WTC11 (cell line): ENCODE measurements around the gene CD109. TPM values are rescaled to one million over a fixed set of nuclear protein-coding genes. Genes with fewer than 3 reads are reported as not detected.

ENCODE experiments used
- ATF1 ChIP-seq: sonication (generic); formaldehyde crosslinking; IDR thresholded peaks from 2 replicates; pipeline ENCODE4 v1.8.1; 2023; ENCODE audit warnings: mild to moderate bottlenecking, moderate library complexity, missing genetic modification reagents
- CBFB ChIP-seq: sonication (generic); formaldehyde crosslinking; IDR thresholded peaks from 2 replicates; pipeline ENCODE4 v1.8.1; 2022; ENCODE audit warnings: mild to moderate bottlenecking, low read depth, missing genetic modification reagents
- ELF4 ChIP-seq: sonication (generic); formaldehyde crosslinking; IDR thresholded peaks from 2 replicates; pipeline ENCODE4 v1.8.1; 2022; ENCODE audit warnings: low read depth, mild to moderate bottlenecking, moderate library complexity, missing genetic modification reagents
- ESRRA ChIP-seq: sonication (generic); formaldehyde crosslinking; IDR thresholded peaks from 2 replicates; pipeline ENCODE4 v1.8.1; 2022; ENCODE audit warnings: mild to moderate bottlenecking, missing genetic modification reagents, borderline replicate concordance
- FOXJ3 ChIP-seq: sonication (generic); formaldehyde crosslinking; IDR thresholded peaks from 2 replicates; pipeline ENCODE4 v1.9.0; 2021; ENCODE audit warnings: missing genetic modification reagents, mild to moderate bottlenecking, borderline replicate concordance
- FOXK1 ChIP-seq: sonication (generic); formaldehyde crosslinking; IDR thresholded peaks from 2 replicates; pipeline ENCODE4 v1.8.0; 2022; ENCODE audit warnings: mild to moderate bottlenecking, moderate library complexity, missing genetic modification reagents
- FOXP1 ChIP-seq: sonication (generic); formaldehyde crosslinking; IDR thresholded peaks from 2 replicates; pipeline ENCODE4 v1.8.0; 2022; ENCODE audit warnings: missing genetic modification reagents, mild to moderate bottlenecking, moderate library complexity, borderline replicate concordance
- MYBL2 ChIP-seq: sonication (generic); formaldehyde crosslinking; IDR thresholded peaks from 2 replicates; pipeline ENCODE4 v1.8.1; 2023; ENCODE audit warnings: mild to moderate bottlenecking, moderate library complexity, missing genetic modification reagents
- NR1H2 ChIP-seq: sonication (generic); formaldehyde crosslinking; IDR thresholded peaks from 2 replicates; pipeline ENCODE4 v1.9.0; 2021; ENCODE audit warnings: mild to moderate bottlenecking, moderate library complexity, missing genetic modification reagents
- NR2C2 ChIP-seq: sonication (generic); formaldehyde crosslinking; IDR thresholded peaks from 2 replicates; pipeline ENCODE4 v1.8.0; 2022; ENCODE audit warnings: mild to moderate bottlenecking, missing genetic modification reagents
- SMAD3 ChIP-seq: sonication (generic); formaldehyde crosslinking; IDR thresholded peaks from 2 replicates; pipeline ENCODE4 v1.8.0; 2022; ENCODE audit warnings: missing genetic modification reagents, mild to moderate bottlenecking, borderline replicate concordance
- TEAD4 ChIP-seq: sonication (generic); formaldehyde crosslinking; IDR thresholded peaks from 2 replicates; pipeline ENCODE4 v1.8.0; 2022; ENCODE audit warnings: mild to moderate bottlenecking, missing genetic modification reagents
- ZBTB21 ChIP-seq: sonication (generic); formaldehyde crosslinking; IDR thresholded peaks from 2 replicates; pipeline ENCODE4 v1.8.1; 2023; ENCODE audit warnings: mild to moderate bottlenecking, missing genetic modification reagents, borderline replicate concordance
- ZNF138 ChIP-seq: sonication (generic); formaldehyde crosslinking; conservative IDR thresholded peaks from 2 replicates; pipeline ENCODE4 v1.8.1; 2022; ENCODE audit warnings: mild to moderate bottlenecking, moderate library complexity, missing genetic modification reagents
- ZNF232 ChIP-seq: sonication (generic); formaldehyde crosslinking; IDR thresholded peaks from 2 replicates; pipeline ENCODE4 v1.8.0; 2022; ENCODE audit warnings: mild to moderate bottlenecking, missing genetic modification reagents
- ZNF416 ChIP-seq: fragments of 250-450 bp; sonication (Bioruptor Pico); IDR thresholded peaks from 2 replicates; pipeline ENCODE4 v1.9.0; 2021; ENCODE audit warnings: mild to moderate bottlenecking, inconsistent platforms
- total RNA-seq: library from RNA; stranded (reverse); gene quantifications from 3 replicates; pipeline ENCODE4 v1.2.3, GENCODE V29; 2021
- TF ChIP-seq, protein P1 (sequence below): fragments of 250-450 bp; sonication (Bioruptor Pico); IDR thresholded peaks from 2 replicates; pipeline ENCODE4 v1.9.0; 2021; ENCODE audit warnings: mild to moderate bottlenecking
- TF ChIP-seq, protein P2 (sequence below): fragments of 250-450 bp; sonication (Bioruptor Pico); IDR thresholded peaks from 2 replicates; pipeline ENCODE4 v1.8.0; 2021; ENCODE audit warnings: mild to moderate bottlenecking
- TF ChIP-seq, protein P3 (sequence below): fragments of 250-450 bp; sonication (Bioruptor Pico); IDR thresholded peaks from 2 replicates; pipeline ENCODE4 v1.9.0; 2021; ENCODE audit warnings: moderate library complexity, mild to moderate bottlenecking, inconsistent platforms, borderline replicate concordance
- TF ChIP-seq, protein P4 (sequence below): sonication (generic); formaldehyde crosslinking; IDR thresholded peaks from 2 replicates; pipeline ENCODE4 v1.8.1; 2023; ENCODE audit warnings: mild to moderate bottlenecking, missing genetic modification reagents, moderate library complexity
- TF ChIP-seq, protein P5 (sequence below): fragments of 250-450 bp; sonication (Bioruptor Pico); IDR thresholded peaks from 2 replicates; pipeline ENCODE4 v1.9.0; 2021; ENCODE audit warnings: mild to moderate bottlenecking
- TF ChIP-seq, protein P6 (sequence below): fragments of 250-450 bp; sonication (Bioruptor Pico); IDR thresholded peaks from 2 replicates; pipeline ENCODE4 v1.9.0; 2021; ENCODE audit warnings: mild to moderate bottlenecking, borderline replicate concordance
- TF ChIP-seq, protein P7 (sequence below): sonication (generic); formaldehyde crosslinking; IDR thresholded peaks from 2 replicates; pipeline ENCODE4 v1.8.1; 2023; ENCODE audit warnings: mild to moderate bottlenecking, missing genetic modification reagents
- TF ChIP-seq, protein P8 (sequence below): fragments of 250-450 bp; sonication (Bioruptor Pico); conservative IDR thresholded peaks from 2 replicates; pipeline ENCODE4 v1.9.0; 2021; ENCODE audit warnings: mild to moderate bottlenecking

CD109 gene
- total RNA-seq, 1 experiment from 2014 or later, result 4.5 TPM

DNA sequence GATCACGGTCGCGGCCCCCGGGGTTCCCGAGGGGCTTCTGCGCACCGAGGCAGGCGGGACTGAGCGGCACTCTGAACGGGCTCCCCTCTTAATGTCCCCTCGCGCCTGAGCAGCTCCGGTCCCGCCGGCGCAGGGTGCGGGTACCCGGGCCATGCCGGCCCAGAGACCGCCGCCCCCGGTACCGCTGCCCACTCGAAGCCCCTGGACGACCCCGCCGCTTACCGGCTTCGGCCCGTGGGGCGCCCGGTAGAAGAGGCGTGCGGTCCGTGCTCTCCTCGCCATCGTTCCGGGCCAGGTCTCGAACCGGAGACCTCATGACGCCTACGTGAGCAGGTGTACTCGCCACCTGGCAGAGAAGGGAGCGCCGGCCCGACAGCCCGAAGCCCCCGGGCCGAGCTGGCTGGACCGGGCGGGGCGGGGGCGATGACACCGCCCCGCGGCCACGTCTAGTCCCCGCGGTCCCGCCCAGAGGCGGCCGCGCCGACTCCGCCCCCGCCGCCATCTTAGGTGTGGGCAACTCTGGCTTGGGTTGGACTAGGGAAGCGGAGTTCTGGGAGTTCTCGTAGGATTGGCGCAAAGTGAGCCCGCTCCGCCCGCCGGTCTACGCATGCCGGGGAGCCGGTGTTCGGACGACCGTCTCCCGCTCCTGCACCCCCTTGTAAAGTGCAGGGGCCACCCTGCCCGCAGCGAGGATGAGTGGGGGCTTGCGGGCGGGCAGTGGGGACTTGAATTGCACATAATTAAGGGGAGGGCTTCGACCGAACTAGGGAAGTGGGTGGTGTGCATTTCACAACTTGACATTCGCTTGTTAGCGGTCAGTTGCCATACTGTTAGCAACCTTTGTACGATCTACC lies 42.2 kb upstream of the CD109 start, which contains the start of gene SLC17A5 (continued):
- TF ChIP-seq, protein P1, sequence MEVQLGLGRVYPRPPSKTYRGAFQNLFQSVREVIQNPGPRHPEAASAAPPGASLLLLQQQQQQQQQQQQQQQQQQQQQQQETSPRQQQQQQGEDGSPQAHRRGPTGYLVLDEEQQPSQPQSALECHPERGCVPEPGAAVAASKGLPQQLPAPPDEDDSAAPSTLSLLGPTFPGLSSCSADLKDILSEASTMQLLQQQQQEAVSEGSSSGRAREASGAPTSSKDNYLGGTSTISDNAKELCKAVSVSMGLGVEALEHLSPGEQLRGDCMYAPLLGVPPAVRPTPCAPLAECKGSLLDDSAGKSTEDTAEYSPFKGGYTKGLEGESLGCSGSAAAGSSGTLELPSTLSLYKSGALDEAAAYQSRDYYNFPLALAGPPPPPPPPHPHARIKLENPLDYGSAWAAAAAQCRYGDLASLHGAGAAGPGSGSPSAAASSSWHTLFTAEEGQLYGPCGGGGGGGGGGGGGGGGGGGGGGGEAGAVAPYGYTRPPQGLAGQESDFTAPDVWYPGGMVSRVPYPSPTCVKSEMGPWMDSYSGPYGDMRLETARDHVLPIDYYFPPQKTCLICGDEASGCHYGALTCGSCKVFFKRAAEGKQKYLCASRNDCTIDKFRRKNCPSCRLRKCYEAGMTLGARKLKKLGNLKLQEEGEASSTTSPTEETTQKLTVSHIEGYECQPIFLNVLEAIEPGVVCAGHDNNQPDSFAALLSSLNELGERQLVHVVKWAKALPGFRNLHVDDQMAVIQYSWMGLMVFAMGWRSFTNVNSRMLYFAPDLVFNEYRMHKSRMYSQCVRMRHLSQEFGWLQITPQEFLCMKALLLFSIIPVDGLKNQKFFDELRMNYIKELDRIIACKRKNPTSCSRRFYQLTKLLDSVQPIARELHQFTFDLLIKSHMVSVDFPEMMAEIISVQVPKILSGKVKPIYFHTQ (CRISPR knock-in tag), result no peak
- no peak for TF ChIP-seq NR2C2
- TF ChIP-seq CBFB (CRISPR knock-in tag), result peak; percentile 74
- TF ChIP-seq, protein P2, sequence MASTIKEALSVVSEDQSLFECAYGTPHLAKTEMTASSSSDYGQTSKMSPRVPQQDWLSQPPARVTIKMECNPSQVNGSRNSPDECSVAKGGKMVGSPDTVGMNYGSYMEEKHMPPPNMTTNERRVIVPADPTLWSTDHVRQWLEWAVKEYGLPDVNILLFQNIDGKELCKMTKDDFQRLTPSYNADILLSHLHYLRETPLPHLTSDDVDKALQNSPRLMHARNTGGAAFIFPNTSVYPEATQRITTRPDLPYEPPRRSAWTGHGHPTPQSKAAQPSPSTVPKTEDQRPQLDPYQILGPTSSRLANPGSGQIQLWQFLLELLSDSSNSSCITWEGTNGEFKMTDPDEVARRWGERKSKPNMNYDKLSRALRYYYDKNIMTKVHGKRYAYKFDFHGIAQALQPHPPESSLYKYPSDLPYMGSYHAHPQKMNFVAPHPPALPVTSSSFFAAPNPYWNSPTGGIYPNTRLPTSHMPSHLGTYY (CRISPR knock-in tag), result no peak
- no peak for TF ChIP-seq ZNF416 (CRISPR knock-in tag)
- 0 out of 2 replicates have a peak, but pooled peaks have one; percentile 51 for TF ChIP-seq SMAD3 (CRISPR knock-in tag)
- TF ChIP-seq FOXJ3 (CRISPR knock-in tag), result no peak
- TF ChIP-seq ZBTB21 (CRISPR knock-in tag), result no peak
- TF ChIP-seq, protein P3, sequence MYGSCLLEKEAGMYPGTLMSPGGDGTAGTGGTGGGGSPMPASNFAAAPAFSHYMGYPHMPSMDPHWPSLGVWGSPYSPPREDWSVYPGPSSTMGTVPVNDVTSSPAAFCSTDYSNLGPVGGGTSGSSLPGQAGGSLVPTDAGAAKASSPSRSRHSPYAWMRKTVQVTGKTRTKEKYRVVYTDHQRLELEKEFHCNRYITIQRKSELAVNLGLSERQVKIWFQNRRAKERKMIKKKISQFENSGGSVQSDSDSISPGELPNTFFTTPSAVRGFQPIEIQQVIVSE, result no peak
- TF ChIP-seq, protein P4, sequence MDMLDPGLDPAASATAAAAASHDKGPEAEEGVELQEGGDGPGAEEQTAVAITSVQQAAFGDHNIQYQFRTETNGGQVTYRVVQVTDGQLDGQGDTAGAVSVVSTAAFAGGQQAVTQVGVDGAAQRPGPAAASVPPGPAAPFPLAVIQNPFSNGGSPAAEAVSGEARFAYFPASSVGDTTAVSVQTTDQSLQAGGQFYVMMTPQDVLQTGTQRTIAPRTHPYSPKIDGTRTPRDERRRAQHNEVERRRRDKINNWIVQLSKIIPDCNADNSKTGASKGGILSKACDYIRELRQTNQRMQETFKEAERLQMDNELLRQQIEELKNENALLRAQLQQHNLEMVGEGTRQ (CRISPR knock-in tag), result no peak
- TF ChIP-seq MYBL2, result peak; percentile 84
- peak; percentile 76 for TF ChIP-seq FOXK1
- TF ChIP-seq ZNF138 (CRISPR knock-in tag), result no peak
- TF ChIP-seq ATF1 (CRISPR knock-in tag), result no peak
- TF ChIP-seq, protein P5, sequence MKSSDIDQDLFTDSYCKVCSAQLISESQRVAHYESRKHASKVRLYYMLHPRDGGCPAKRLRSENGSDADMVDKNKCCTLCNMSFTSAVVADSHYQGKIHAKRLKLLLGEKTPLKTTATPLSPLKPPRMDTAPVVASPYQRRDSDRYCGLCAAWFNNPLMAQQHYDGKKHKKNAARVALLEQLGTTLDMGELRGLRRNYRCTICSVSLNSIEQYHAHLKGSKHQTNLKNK (CRISPR knock-in tag), result no peak
- TF ChIP-seq, protein P6, sequence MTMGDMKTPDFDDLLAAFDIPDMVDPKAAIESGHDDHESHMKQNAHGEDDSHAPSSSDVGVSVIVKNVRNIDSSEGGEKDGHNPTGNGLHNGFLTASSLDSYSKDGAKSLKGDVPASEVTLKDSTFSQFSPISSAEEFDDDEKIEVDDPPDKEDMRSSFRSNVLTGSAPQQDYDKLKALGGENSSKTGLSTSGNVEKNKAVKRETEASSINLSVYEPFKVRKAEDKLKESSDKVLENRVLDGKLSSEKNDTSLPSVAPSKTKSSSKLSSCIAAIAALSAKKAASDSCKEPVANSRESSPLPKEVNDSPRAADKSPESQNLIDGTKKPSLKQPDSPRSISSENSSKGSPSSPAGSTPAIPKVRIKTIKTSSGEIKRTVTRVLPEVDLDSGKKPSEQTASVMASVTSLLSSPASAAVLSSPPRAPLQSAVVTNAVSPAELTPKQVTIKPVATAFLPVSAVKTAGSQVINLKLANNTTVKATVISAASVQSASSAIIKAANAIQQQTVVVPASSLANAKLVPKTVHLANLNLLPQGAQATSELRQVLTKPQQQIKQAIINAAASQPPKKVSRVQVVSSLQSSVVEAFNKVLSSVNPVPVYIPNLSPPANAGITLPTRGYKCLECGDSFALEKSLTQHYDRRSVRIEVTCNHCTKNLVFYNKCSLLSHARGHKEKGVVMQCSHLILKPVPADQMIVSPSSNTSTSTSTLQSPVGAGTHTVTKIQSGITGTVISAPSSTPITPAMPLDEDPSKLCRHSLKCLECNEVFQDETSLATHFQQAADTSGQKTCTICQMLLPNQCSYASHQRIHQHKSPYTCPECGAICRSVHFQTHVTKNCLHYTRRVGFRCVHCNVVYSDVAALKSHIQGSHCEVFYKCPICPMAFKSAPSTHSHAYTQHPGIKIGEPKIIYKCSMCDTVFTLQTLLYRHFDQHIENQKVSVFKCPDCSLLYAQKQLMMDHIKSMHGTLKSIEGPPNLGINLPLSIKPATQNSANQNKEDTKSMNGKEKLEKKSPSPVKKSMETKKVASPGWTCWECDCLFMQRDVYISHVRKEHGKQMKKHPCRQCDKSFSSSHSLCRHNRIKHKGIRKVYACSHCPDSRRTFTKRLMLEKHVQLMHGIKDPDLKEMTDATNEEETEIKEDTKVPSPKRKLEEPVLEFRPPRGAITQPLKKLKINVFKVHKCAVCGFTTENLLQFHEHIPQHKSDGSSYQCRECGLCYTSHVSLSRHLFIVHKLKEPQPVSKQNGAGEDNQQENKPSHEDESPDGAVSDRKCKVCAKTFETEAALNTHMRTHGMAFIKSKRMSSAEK (CRISPR knock-in tag), result no peak
- no peak for TF ChIP-seq NR1H2
- TF ChIP-seq ZNF232 (CRISPR knock-in tag), result no peak
- TF ChIP-seq, protein P7, sequence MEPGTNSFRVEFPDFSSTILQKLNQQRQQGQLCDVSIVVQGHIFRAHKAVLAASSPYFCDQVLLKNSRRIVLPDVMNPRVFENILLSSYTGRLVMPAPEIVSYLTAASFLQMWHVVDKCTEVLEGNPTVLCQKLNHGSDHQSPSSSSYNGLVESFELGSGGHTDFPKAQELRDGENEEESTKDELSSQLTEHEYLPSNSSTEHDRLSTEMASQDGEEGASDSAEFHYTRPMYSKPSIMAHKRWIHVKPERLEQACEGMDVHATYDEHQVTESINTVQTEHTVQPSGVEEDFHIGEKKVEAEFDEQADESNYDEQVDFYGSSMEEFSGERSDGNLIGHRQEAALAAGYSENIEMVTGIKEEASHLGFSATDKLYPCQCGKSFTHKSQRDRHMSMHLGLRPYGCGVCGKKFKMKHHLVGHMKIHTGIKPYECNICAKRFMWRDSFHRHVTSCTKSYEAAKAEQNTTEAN (CRISPR knock-in tag), result no peak
- TF ChIP-seq TEAD4, result no peak
- TF ChIP-seq, protein P8, sequence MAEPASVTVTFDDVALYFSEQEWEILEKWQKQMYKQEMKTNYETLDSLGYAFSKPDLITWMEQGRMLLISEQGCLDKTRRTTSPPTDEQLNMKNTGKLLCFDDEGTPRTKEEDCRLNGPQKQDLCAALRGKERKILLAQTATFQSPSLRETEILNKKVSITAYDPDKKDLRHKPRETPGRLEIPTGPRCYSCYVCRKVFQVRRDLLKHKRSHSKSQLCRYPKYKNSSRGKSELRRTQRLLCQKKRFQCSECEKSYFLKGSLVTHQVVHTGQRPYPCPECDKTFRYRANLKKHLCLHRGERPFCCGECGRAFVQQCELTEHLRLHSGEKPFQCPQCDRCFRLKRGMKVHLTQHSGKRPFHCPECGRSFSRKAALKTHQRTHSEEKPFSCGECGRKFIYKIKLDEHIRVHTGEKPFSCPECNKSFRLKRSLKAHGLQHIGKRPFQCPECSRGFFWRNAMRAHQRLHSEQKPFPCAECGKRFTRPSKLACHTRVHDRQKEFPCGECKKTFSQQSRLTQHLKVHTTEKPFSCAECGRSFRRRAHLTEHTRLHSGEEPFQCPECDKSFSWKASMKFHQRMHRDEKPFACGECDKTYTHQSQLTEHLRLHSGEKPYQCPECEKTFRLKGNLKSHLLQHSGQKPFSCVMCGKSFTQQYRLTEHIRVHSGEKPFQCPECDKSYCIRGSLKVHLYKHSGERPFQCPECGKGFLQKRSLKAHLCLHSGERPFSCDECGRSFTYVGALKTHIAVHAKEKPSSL (CRISPR knock-in tag), result no peak
- no peak for TF ChIP-seq FOXP1 (CRISPR knock-in tag)
- TF ChIP-seq ESRRA (CRISPR knock-in tag), result no peak
- TF ChIP-seq ELF4 (CRISPR knock-in tag), result no peak
